HCT116 (cell line): ENCODE data around the gene GRK6. TPM values are rescaled to one million over a fixed set of nuclear protein-coding genes. Genes with fewer than 3 reads are reported as not detected.

Source experiments
- ATAC-seq: fragments of 200-7000 bp; cut with Tn5 transposase; 2 replicates; pipeline ENCODE4 v1.9.1; 2020; ENCODE audit warnings: mild to moderate bottlenecking, moderate library complexity
- BruUV-seq: library from RNA; stranded (reverse); fragments of 400-500 nt; replicated peaks from 2 replicates; lab custom pipeline; 2021; lab: Mats Ljungman, UMichigan
- CTCF ChIA-PET: fragments of 300-600 bp; sonication (Branson Sonifier 250); formaldehyde crosslinking; loops from one replicate; lab custom pipeline; 2021; ENCODE audit warnings: antibody characterized with exemption; lab: Charles Lee
- POLR2A ChIA-PET: fragments of 300-600, 350-600 bp; sonication (Branson Sonifier 250); formaldehyde crosslinking; loops from one replicate; lab custom pipeline; 2021; ENCODE audit warnings: antibody characterized with exemption; lab: Charles Lee
- RAD21 ChIA-PET, 2 experiments: fragments of 300-600 bp; sonication (Branson Sonifier 250); formaldehyde crosslinking; loops; one replicate each; lab custom pipeline; 2023; ENCODE audit warnings: low total read pairs in 2 of 2; ENCODE audit not compliant: uncharacterized antibody in 2 of 2, unreplicated experiment in 2 of 2, low non-redundant PET in 1 of 2; lab: Charles Lee
- DNase-seq: peaks from one replicate; pipeline ENCODE4 v3.0.0-alpha.2; 2010; ENCODE audit warnings: low read depth, low spot score
- H2AFZ ChIP-seq: fragments of 200-600 bp; shearing (Covaris generic), sonication (generic); 2 replicates; pipeline ENCODE4 v1.6.1; 2017; ENCODE audit warnings: low read depth, mixed run types, mixed read lengths, antibody characterized with exemption, low read length; ENCODE audit not compliant: poor library complexity, severe bottlenecking
- H3K27ac ChIP-seq: 2 replicates; pipeline ENCODE4 v1.5.1; 2012; ENCODE audit warnings: low read depth, low read length
- H3K27me3 ChIP-seq: fragments of 200-600 bp; sonication (generic); 2 replicates; pipeline ENCODE4 v1.6.1; 2016; ENCODE audit warnings: mixed run types, low read length, mixed read lengths; ENCODE audit not compliant: insufficient read depth
- H3K36me3 ChIP-seq, 2 experiments: fragments of 200-500 bp in 1 of 2; fragments of 200-600 bp in 1 of 2; sonication (Bioruptor generic) in 1 of 2; sonication (generic) in 1 of 2; 2 replicates each; pipeline versions ENCODE4 v1.5.1 to v1.6.1; 2014 to 2016; ENCODE audit warnings: low read length in 2 of 2, inconsistent platforms in 1 of 2, mixed read lengths in 1 of 2, mixed run types in 1 of 2; ENCODE audit not compliant: insufficient read depth in 2 of 2, control insufficient read depth in 1 of 2
- H3K4me1 ChIP-seq, 2 experiments: fragments of 200-600 bp in 1 of 2; sonication (generic) in 1 of 2; 2 replicates each; pipeline versions ENCODE4 v1.5.1 to v1.6.1; 2012 to 2017; ENCODE audit warnings: low read length in 2 of 2, inconsistent platforms in 1 of 2, mild to moderate bottlenecking in 1 of 2, mixed read lengths in 1 of 2, mixed run types in 1 of 2, moderate library complexity in 1 of 2; ENCODE audit not compliant: insufficient read depth in 2 of 2, control insufficient read depth in 1 of 2
- H3K4me2 ChIP-seq: fragments of 200-600 bp; sonication (generic); 2 replicates; pipeline ENCODE4 v1.6.1; 2017; ENCODE audit warnings: mixed run types, low read length, mixed read lengths
- H3K4me3 ChIP-seq, 2 experiments: fragments of 200-600 bp in 1 of 2; sonication (generic) in 1 of 2; replicated peaks in 1 of 2; 2 replicates each; pipeline ENCODE4 v1.5.1; 2011 to 2016; ENCODE audit warnings: low read length in 2 of 2, control low read depth in 1 of 2, low read depth in 1 of 2, mild to moderate bottlenecking in 1 of 2, mixed read lengths in 1 of 2, mixed run types in 1 of 2
- H3K79me2 ChIP-seq: fragments of 200-600 bp; sonication (generic); 2 replicates; pipeline ENCODE4 v1.6.1; 2017; ENCODE audit warnings: mild to moderate bottlenecking, mixed run types, low read length, moderate library complexity, mixed read lengths; ENCODE audit not compliant: insufficient read depth
- H3K9ac ChIP-seq: fragments of 200-600 bp; sonication (generic); 2 replicates; pipeline ENCODE4 v1.6.1; 2016; ENCODE audit warnings: low read length, mixed read lengths
- H3K9me2 ChIP-seq: fragments of 200-600 bp; sonication (generic), shearing (Covaris generic); 2 replicates; pipeline ENCODE4 v1.6.1; 2017; ENCODE audit warnings: mixed run types, mild to moderate bottlenecking, moderate library complexity; ENCODE audit not compliant: insufficient read depth
- H3K9me3 ChIP-seq, 2 experiments: fragments of 200-500 bp in 1 of 2; fragments of 200-600 bp in 1 of 2; sonication (Bioruptor generic) in 1 of 2; sonication (generic) in 1 of 2; 2 replicates each; pipeline ENCODE4 v1.6.1; 2014 to 2017; ENCODE audit warnings: low read length in 2 of 2, mixed read lengths in 2 of 2, inconsistent platforms in 1 of 2, low read depth in 1 of 2, mild to moderate bottlenecking in 1 of 2, mixed run types in 1 of 2, moderate library complexity in 1 of 2; ENCODE audit not compliant: control insufficient read depth in 1 of 2, insufficient read depth in 1 of 2
- H4K20me1 ChIP-seq: fragments of 200-600 bp; sonication (generic), shearing (Covaris generic); 2 replicates; pipeline ENCODE4 v1.6.1; 2017; ENCODE audit warnings: mixed run types, mild to moderate bottlenecking, moderate library complexity; ENCODE audit not compliant: insufficient read depth
- CTCF ChIP-seq, 3 experiments: fragments of 200-600 bp in 1 of 3; sonication (generic) in 1 of 3; IDR thresholded peaks in 2 of 3; conservative IDR thresholded peaks in 1 of 3; 2 replicates each; pipeline ENCODE4 v1.5.1; 2012 to 2017; ENCODE audit warnings: low read depth in 2 of 3, low read length in 2 of 3, antibody characterized with exemption in 1 of 3, borderline replicate concordance in 1 of 3, control low read depth in 1 of 3, mild to moderate bottlenecking in 1 of 3, mixed read lengths in 1 of 3, mixed run types in 1 of 3, moderate library complexity in 1 of 3; ENCODE audit not compliant: insufficient read depth in 1 of 3
- EGR1 ChIP-seq: IDR thresholded peaks from 2 replicates; pipeline ENCODE4 v1.6.1; 2012; ENCODE audit warnings: low read depth
- EZH2 ChIP-seq: fragments of 200-600 bp; sonication (generic); IDR thresholded peaks from 2 replicates; pipeline ENCODE4 v1.6.1; 2017; ENCODE audit warnings: antibody characterized with exemption, mixed run types
- JUND ChIP-seq: IDR thresholded peaks from 2 replicates; pipeline ENCODE4 v1.6.1; 2012
- MAX ChIP-seq: IDR thresholded peaks from 2 replicates; pipeline ENCODE4 v1.6.1; 2012
- POLR2AphosphoS5 ChIP-seq: IDR thresholded peaks from 2 replicates; pipeline ENCODE4 v1.6.1; 2011; ENCODE audit warnings: mild to moderate bottlenecking, low read depth, low read length, moderate library complexity
- SIN3A ChIP-seq: IDR thresholded peaks from 2 replicates; pipeline ENCODE4 v1.6.1; 2012; ENCODE audit warnings: low read depth
- SRF ChIP-seq: IDR thresholded peaks from 2 replicates; pipeline ENCODE4 v1.6.1; 2012; ENCODE audit warnings: low read depth
- TCF7L2 ChIP-seq: IDR thresholded peaks from 2 replicates; pipeline ENCODE4 v1.7.0; 2011; ENCODE audit warnings: borderline replicate concordance, inconsistent platforms; ENCODE audit not compliant: insufficient read depth, insufficient read length; ENCODE audit errors: extremely low read depth
- YY1 ChIP-seq: IDR thresholded peaks from 2 replicates; pipeline ENCODE4 v1.6.1; 2011; ENCODE audit warnings: low read length, low read depth, moderate library complexity, mild to moderate bottlenecking; ENCODE audit not compliant: insufficient replicate concordance; ENCODE audit errors: extremely low read depth
- ZBTB33 ChIP-seq: IDR thresholded peaks from 2 replicates; pipeline ENCODE4 v1.6.1; 2011; ENCODE audit warnings: mild to moderate bottlenecking, low read length, moderate library complexity; ENCODE audit not compliant: insufficient replicate concordance; ENCODE audit errors: extremely low read depth
- ZFX ChIP-seq: fragments of 450-650 bp; IDR thresholded peaks from 2 replicates; pipeline ENCODE4 v1.6.1; 2017
- ZNF274 ChIP-seq: fragments of 200-500 bp; sonication (Bioruptor generic); IDR thresholded peaks from 2 replicates; pipeline ENCODE4 v1.6.1; 2014; ENCODE audit warnings: mild to moderate bottlenecking, low read depth, low read length, inconsistent platforms
- intact Hi-C: fragments of 100-400 bp; cut with micrococcal nuclease; formaldehyde crosslinking; loops from 2 replicates; pipeline ENCODE4 v1.10.0; 2022
- total RNA-seq: library from RNA; stranded (reverse); gene quantifications from one replicate; pipeline ENCODE4 v1.2.1, GENCODE V29; 2021; ENCODE audit not compliant: unreplicated experiment

GRK6 gene
- total RNA-seq, 1 experiment from 2014 or later: 89.3 TPM

- ChIA-PET RAD21 (no interaction called here), CTCF (no interaction called here), POLR2A (no interaction called here)
- TF ChIP-seq ZFX (no peak), EGR1 (no peak), ZNF274 (no peak), TCF7L2 (no peak), EZH2 (no peak), SRF (no peak), MAX (no peak), YY1 (no peak), SIN3A (no peak)
- Histone ChIP-seq H3K27me3 (no peaks in the 10 kb centered on the region), H4K20me1 (peaks cover 11% of the 10 kb centered on the region; the same call in 1 of the 2 replicates), H3K4me1 (peaks cover 30 to 52% of the 10 kb centered on the region in 2 experiments), H3K4me3 (no peak overlapping the region), H3K79me2 (peaks cover 57% of the 10 kb centered on the region), H3K36me3 (peaks cover 16 to 46% of the 10 kb centered on the region in 2 experiments; a peak in 3 of 4 replicates), H3K9me3 (no peaks in the 10 kb centered on the region), H3K4me2 (0 out of 2 replicates have a peak overlapping the region, but pooled peaks have one; percentile 12), H2AFZ (no peak overlapping the region), H3K27ac (peak overlapping the region; percentile 36; the same call in 1 of the 2 replicates), H3K9ac (peak overlapping the region; percentile 20; the same call in 1 of the 2 replicates), H3K9me2 (no peaks in the 10 kb centered on the region)
- DNase-seq (no peak), ATAC-seq (no peak)
- intact Hi-C loops: no loop called here
- no TSS peak for BruUV-seq
These were observed 64.5 kb downstream of the GRK6 start for GRCh38 chr5:177490992-177491391.

GRCh38 chr5:177491429-177491945 lies 65.0 kb downstream of the GRK6 start:
- no TSS peak for BruUV-seq
- peak overlapping the region; percentile 36; the same call in 1 of the 2 replicates for H3K27ac ChIP-seq
- H3K9ac ChIP-seq: peak overlapping the region; percentile 20; the same call in 1 of the 2 replicates
- H4K20me1 ChIP-seq: peaks cover 11% of the 10 kb centered on the region; the same call in 1 of the 2 replicates
- no peak overlapping the region for H3K4me3 ChIP-seq
- ChIA-PET POLR2A (interaction anchor here (6.4 kb wide), 1 partner anchor 13 kb away, joined by 54 read pairs; no protein-coding TSS in a partner anchor), RAD21 (no interaction called here), CTCF (interaction anchor here (0.6 kb wide), 1 partner anchor 183 kb away, joined by 3 read pairs; no protein-coding TSS in a partner anchor)
- H3K9me3 ChIP-seq: no peaks in the 10 kb centered on the region
- DNase-seq (no peak), ATAC-seq (peak; percentile 62)
- peaks cover 16 to 46% of the 10 kb centered on the region in 2 experiments; a peak in 3 of 4 replicates for H3K36me3 ChIP-seq
- intact Hi-C loops: no loop called here
- no peak overlapping the region for H2AFZ ChIP-seq
- H3K9me2 ChIP-seq: no peaks in the 10 kb centered on the region
- H3K79me2 ChIP-seq: peaks cover 62% of the 10 kb centered on the region
- H3K4me2 ChIP-seq: 0 out of 2 replicates have a peak overlapping the region, but pooled peaks have one; percentile 12
- H3K4me1 ChIP-seq: peaks cover 31 to 57% of the 10 kb centered on the region in 2 experiments
- H3K27me3 ChIP-seq: no peaks in the 10 kb centered on the region
- TF ChIP-seq JUND (no peak), CTCF (IDR thresholded peaks at IDR 0.05 in 2 of 3, conservative IDR thresholded peaks at IDR 0.05 in 1 of 3; ENCODE audit: borderline replicate concordance in 1 of 3, insufficient read depth in 1 of 3, low read depth in 2 of 3, low read length in 2 of 3) (peak in 2 of 3 experiments; percentile 92 to 98; a peak in 4 of 6 replicates), SIN3A (no peak), ZBTB33 (peak; percentile 56), YY1 (peak; percentile 34), POLR2AphosphoS5 (peak; percentile 43; the same call in 1 of the 2 replicates)
